Measurements from ENCODE around the gene COPG1. TPM values are rescaled to one million over a fixed set of nuclear protein-coding genes. Genes with fewer than 3 reads are reported as not detected.

Gene COPG1
- 130 and 152 TPM in 2 replicates for total RNA-seq (2013; cell fraction: nucleolus; rRNA removed)
- total RNA-seq (2014; rRNA removed), result 106 and 118 TPM in 2 replicates
- 80.5 and 87.2 TPM in 2 replicates for total RNA-seq (2014; rRNA removed; fragmentation: Illumina TruSeq; extraction: Trizol)
- total RNA-seq (2021), result 128 and 138 TPM in 2 replicates
- 84.4 TPM for polyA plus RNA-seq (2011; ENCODE audit: low read depth)
- polyA plus RNA-seq (2011; rRNA removed), result 43.8 and 66.8 TPM in 2 replicates
- 52.8 and 55.7 TPM in 2 replicates for polyA plus RNA-seq (2011; cell fraction: cytosol; rRNA removed)
- polyA plus RNA-seq (2011; cell fraction: nucleus; rRNA removed), result 110 and 115 TPM in 2 replicates
- polyA plus RNA-seq (2012), result 122 and 138 TPM in 2 replicates
- polyA plus RNA-seq (2014; fragmentation: Illumina TruSeq; extraction: Trizol), result 62.0 and 78.1 TPM in 2 replicates
- 100 to 1,000 TPM in 1 of 2 experiments, 10 to 100 TPM in 1; 54.8 to 102 TPM for polyA plus RNA-seq (2014; fragmentation: Nextera tagmentation; extraction: Ambion mirVana)
- 61.7 and 77.7 TPM in 2 replicates for polyA plus RNA-seq (2014; rRNA removed)
- polyA plus RNA-seq (2016; fragmentation: Nextera tagmentation; extraction: Ambion mirVana), result 100 to 1,000 TPM; 131 to 143 TPM
- polyA minus RNA-seq (2011; rRNA and poly(A)+ RNA removed), result 134 and 157 TPM in 2 replicates
- 54.0 and 57.0 TPM in 2 replicates for polyA minus RNA-seq (2011; cell fraction: cytosol; rRNA and poly(A)+ RNA removed)
- 63.6 and 90.8 TPM in 2 replicates for polyA minus RNA-seq (2011; cell fraction: nucleus; rRNA and poly(A)+ RNA removed)
- Bru-seq, nascent RNA, result percentile 91 among the genes with signal in this experiment
- percentile 95 among the genes with signal in this experiment for BruChase-seq, experiment 1, labeled RNA remaining after a 6-hour chase
- percentile 92 among the genes with signal in this experiment for BruChase-seq, experiment 2, labeled RNA remaining after a 2-hour chase
- long read RNA-seq, experiment 1, transcript COPG1-201 (24 exons, 3,078 nt), result major isoform, 55 of 76 reads
- long read RNA-seq, experiment 1, partial matches to known transcripts, result 10 of 76 reads
- long read RNA-seq, experiment 1, other reads (novel, unspliced or antisense), result 11 of 76 reads
- long read RNA-seq, experiment 2, transcript COPG1-201 (24 exons, 3,078 nt), result major isoform, 244 of 320 reads
- long read RNA-seq, experiment 2, partial matches to known transcripts, result 60 of 320 reads
- long read RNA-seq, experiment 2, other reads (novel, unspliced or antisense), result 16 of 320 reads

- H3K4me1 ChIP-seq (ENCODE audit: control insufficient read depth, insufficient read depth, low read length), result peaks cover 8% of the 10 kb centered on the region
- no peaks in the 10 kb centered on the region for H4K20me1 ChIP-seq (ENCODE audit: control insufficient read depth, insufficient read depth)
- peak; percentile 92 for ATAC-seq
- H3K9ac ChIP-seq (ENCODE audit: control insufficient read depth, insufficient read depth, low read length), result peak within 1 kb of the TSS; percentile 95
- H3K27ac ChIP-seq (ENCODE audit: control insufficient read depth, insufficient read depth), result peak within 1 kb of the TSS; percentile 94
- intact Hi-C loops (cut with micrococcal nuclease; ENCODE audit: unreplicated experiment), result loop anchor here (1.0 to 5.0 kb wide), 4 partner anchors 27 to 372 kb away; partner anchors contain the start of gene ACAD9
- H3K36me3 ChIP-seq (ENCODE audit: control insufficient read depth in 2 of 2, insufficient read depth in 2 of 2, low read length in 1 of 2), result peaks cover 8 to 14% of the 10 kb centered on the region in 2 experiments
- peak; percentile 72 for DNase-seq (ENCODE audit: low read depth, low spot score)
- CTCF ChIA-PET, result interaction anchor here (0.5 to 8.3 kb wide), 17 partner anchors 17 to 278 kb away, joined by 3 to 120 read pairs (median 4); a partner anchor contains a TSS
- H3K27me3 ChIP-seq (replicated peaks in 1 of 2; ENCODE audit: control insufficient read depth in 2 of 2, insufficient read depth in 2 of 2, low read length in 1 of 2), result no peaks in the 10 kb centered on the region
- WGBS (ENCODE audit: insufficient coverage, insufficient replicate concordance, low lambda C conversion rate, missing lambda C conversion rate), result under 1% methylated on average over 48 of the region's 48 CpGs
- peaks cover 27% of the 10 kb centered on the region for H3K79me2 ChIP-seq (ENCODE audit: control insufficient read depth, insufficient read depth, low read length)
- RAD21 ChIA-PET (ENCODE audit: unreplicated experiment), result interaction anchor here (0.6 to 4.1 kb wide), 13 partner anchors 10 to 378 kb away, joined by 3 to 31 read pairs (median 4); partner anchors contain the start of gene CNBP
- SMC1A ChIA-PET (ENCODE audit: uncharacterized antibody, unreplicated experiment), result interaction anchor here (0.6 to 10.3 kb wide), 11 partner anchors 25 to 279 kb away, joined by 3 to 118 read pairs (median 3); no protein-coding TSS in a partner anchor
- BruUV-seq (replicated peaks), result TSS peak; percentile 79
- peak within 1 kb of the TSS; percentile 92 for H2AFZ ChIP-seq (ENCODE audit: control insufficient read depth, low read depth, low read length)
- POLR2A ChIA-PET, result interaction anchor here (0.6 to 3.7 kb wide), 17 partner anchors 11 to 224 kb away, joined by 3 to 29 read pairs (median 4); partner anchors contain the start of genes CNBP, IFT122, MBD4 and RAB43
- no peaks in the 10 kb centered on the region for H3K9me3 ChIP-seq (replicated peaks; ENCODE audit: control insufficient read depth, insufficient read depth, low read length)
- H3K4me2 ChIP-seq (ENCODE audit: control insufficient read depth, insufficient read depth), result peak within 1 kb of the TSS; percentile 78
- FAIRE-seq, result peak; percentile 77
- in situ Hi-C loops (cut with MboI), result loop anchor here (5.0 kb wide), 1 partner anchor 277 kb away; no protein-coding TSS in a partner anchor
- peak within 1 kb of the TSS; percentile 84 for H3K4me3 ChIP-seq
- TF ChIP-seq CEBPB (IDR thresholded peaks at IDR 0.05; ENCODE audit: borderline replicate concordance in 1 of 2, low read depth in 2 of 2, low read length in 2 of 2), result no peak
- TF ChIP-seq, protein P1, sequence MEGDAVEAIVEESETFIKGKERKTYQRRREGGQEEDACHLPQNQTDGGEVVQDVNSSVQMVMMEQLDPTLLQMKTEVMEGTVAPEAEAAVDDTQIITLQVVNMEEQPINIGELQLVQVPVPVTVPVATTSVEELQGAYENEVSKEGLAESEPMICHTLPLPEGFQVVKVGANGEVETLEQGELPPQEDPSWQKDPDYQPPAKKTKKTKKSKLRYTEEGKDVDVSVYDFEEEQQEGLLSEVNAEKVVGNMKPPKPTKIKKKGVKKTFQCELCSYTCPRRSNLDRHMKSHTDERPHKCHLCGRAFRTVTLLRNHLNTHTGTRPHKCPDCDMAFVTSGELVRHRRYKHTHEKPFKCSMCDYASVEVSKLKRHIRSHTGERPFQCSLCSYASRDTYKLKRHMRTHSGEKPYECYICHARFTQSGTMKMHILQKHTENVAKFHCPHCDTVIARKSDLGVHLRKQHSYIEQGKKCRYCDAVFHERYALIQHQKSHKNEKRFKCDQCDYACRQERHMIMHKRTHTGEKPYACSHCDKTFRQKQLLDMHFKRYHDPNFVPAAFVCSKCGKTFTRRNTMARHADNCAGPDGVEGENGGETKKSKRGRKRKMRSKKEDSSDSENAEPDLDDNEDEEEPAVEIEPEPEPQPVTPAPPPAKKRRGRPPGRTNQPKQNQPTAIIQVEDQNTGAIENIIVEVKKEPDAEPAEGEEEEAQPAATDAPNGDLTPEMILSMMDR (IDR thresholded peaks at IDR 0.05 in 2 of 3, conservative IDR thresholded peaks at IDR 0.05 in 1 of 3; ENCODE audit: control insufficient read depth in 2 of 3, extremely low read depth in 1 of 3, insufficient read depth in 1 of 3, low read depth in 3 of 3, low read length in 3 of 3), result no peak
- no peak for TF ChIP-seq EED (IDR thresholded peaks at IDR 0.05; ENCODE audit: low read depth)
- TF ChIP-seq CBX3 (IDR thresholded peaks at IDR 0.05; ENCODE audit: borderline replicate concordance, low read depth), result no peak
- TF ChIP-seq, protein P2, sequence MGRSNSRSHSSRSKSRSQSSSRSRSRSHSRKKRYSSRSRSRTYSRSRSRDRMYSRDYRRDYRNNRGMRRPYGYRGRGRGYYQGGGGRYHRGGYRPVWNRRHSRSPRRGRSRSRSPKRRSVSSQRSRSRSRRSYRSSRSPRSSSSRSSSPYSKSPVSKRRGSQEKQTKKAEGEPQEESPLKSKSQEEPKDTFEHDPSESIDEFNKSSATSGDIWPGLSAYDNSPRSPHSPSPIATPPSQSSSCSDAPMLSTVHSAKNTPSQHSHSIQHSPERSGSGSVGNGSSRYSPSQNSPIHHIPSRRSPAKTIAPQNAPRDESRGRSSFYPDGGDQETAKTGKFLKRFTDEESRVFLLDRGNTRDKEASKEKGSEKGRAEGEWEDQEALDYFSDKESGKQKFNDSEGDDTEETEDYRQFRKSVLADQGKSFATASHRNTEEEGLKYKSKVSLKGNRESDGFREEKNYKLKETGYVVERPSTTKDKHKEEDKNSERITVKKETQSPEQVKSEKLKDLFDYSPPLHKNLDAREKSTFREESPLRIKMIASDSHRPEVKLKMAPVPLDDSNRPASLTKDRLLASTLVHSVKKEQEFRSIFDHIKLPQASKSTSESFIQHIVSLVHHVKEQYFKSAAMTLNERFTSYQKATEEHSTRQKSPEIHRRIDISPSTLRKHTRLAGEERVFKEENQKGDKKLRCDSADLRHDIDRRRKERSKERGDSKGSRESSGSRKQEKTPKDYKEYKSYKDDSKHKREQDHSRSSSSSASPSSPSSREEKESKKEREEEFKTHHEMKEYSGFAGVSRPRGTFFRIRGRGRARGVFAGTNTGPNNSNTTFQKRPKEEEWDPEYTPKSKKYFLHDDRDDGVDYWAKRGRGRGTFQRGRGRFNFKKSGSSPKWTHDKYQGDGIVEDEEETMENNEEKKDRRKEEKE (IDR thresholded peaks at IDR 0.05), result no peak
- TF ChIP-seq EGR1 (IDR thresholded peaks at IDR 0.05; ENCODE audit: borderline replicate concordance in 1 of 2, low read depth in 2 of 2, low read length in 2 of 2), result no peak
- TF ChIP-seq, protein P3, sequence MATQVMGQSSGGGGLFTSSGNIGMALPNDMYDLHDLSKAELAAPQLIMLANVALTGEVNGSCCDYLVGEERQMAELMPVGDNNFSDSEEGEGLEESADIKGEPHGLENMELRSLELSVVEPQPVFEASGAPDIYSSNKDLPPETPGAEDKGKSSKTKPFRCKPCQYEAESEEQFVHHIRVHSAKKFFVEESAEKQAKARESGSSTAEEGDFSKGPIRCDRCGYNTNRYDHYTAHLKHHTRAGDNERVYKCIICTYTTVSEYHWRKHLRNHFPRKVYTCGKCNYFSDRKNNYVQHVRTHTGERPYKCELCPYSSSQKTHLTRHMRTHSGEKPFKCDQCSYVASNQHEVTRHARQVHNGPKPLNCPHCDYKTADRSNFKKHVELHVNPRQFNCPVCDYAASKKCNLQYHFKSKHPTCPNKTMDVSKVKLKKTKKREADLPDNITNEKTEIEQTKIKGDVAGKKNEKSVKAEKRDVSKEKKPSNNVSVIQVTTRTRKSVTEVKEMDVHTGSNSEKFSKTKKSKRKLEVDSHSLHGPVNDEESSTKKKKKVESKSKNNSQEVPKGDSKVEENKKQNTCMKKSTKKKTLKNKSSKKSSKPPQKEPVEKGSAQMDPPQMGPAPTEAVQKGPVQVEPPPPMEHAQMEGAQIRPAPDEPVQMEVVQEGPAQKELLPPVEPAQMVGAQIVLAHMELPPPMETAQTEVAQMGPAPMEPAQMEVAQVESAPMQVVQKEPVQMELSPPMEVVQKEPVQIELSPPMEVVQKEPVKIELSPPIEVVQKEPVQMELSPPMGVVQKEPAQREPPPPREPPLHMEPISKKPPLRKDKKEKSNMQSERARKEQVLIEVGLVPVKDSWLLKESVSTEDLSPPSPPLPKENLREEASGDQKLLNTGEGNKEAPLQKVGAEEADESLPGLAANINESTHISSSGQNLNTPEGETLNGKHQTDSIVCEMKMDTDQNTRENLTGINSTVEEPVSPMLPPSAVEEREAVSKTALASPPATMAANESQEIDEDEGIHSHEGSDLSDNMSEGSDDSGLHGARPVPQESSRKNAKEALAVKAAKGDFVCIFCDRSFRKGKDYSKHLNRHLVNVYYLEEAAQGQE (IDR thresholded peaks at IDR 0.05; ENCODE audit: low read depth, low read length), result 0 out of 2 replicates have a peak, but pooled peaks have one; percentile 3
These were observed at the start of gene COPG1 for GRCh38 chr3:129249284-129250065. Gene COPG1, plus strand, starts transcription at chr3:129249606. Its CDS starts 104 bp downstream, at chr3:129249710.
